ENCODE data around the gene OTC. TPM values are rescaled to one million over a fixed set of nuclear protein-coding genes. Genes with fewer than 3 reads are reported as not detected.

Gene OTC
- total RNA-seq, 1 experiment from 2014 or later: not detected

DNA sequence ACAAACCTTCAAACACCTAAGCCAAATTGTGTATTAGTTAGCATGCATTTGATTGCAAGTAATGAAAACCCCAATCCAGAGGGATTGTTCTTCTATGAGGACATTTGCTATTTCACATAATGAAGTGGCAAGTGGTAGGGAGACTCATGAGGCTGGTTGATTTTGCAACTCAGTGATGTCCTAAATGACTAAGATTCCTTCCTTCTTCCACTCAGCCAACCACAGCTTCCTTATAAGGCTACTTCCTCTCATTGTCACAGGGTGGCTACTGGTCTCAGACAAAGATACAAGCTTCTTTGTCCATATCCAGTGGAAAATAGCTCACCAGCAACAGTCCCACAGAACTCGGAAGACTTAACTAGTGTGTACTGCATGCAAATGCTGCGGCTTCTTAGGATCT is 5.3 kb upstream of the OTC start:
- H3K23me2 ChIP-seq (ENCODE audit: insufficient read length, low read depth, low read length, poor library complexity, severe bottlenecking): no peaks in the 10 kb centered on the region
- H3K4me3 Mint-ChIP-seq: no peak overlapping the region
- no peak for DNase-seq

More for the DNA sequence above, 5.3 kb upstream of the OTC start:
- Histone ChIP-seq H2AK5ac (ENCODE audit: insufficient read length, low read length) (no peak overlapping the region), H2BK120ac (ENCODE audit: low read depth, low read length, poor library complexity, severe bottlenecking) (no peak overlapping the region), H2BK20ac (ENCODE audit: low read depth, low read length, poor library complexity, severe bottlenecking) (no peak overlapping the region), H4K5ac (ENCODE audit: insufficient read length, low read depth, low read length) (no peak overlapping the region), H3K9ac (ENCODE audit: extremely low read depth, insufficient read length, low read length) (no peak overlapping the region), H3K27me3 (ENCODE audit: insufficient read depth, low read length) (no peaks in the 10 kb centered on the region), H4K91ac (ENCODE audit: insufficient read length, low read depth, low read length) (no peak overlapping the region), H2BK15ac (ENCODE audit: low read depth, low read length) (no peak overlapping the region), H4K8ac (replicated peaks; ENCODE audit: insufficient read length, low read depth, low read length) (no peak overlapping the region), H3T11ph (ENCODE audit: low read length) (no peak overlapping the region), H3K18ac (ENCODE audit: insufficient read length, low read depth, low read length) (no peak overlapping the region), H3K4me1 (ENCODE audit: insufficient read depth, low read length) (no peaks in the 10 kb centered on the region), H3K79me2 (ENCODE audit: insufficient read depth, low read length) (no peaks in the 10 kb centered on the region), H3K27ac (ENCODE audit: insufficient read length, low read depth, low read length) (no peak overlapping the region), H3K9me3 (ENCODE audit: control insufficient read depth, low read depth, low read length) (no peaks in the 10 kb centered on the region), H2AFZ (ENCODE audit: low read length) (no peak overlapping the region), H3K4ac (ENCODE audit: low read depth, low read length) (no peak overlapping the region), H3K23ac (ENCODE audit: insufficient read length, low read depth, low read length) (no peak overlapping the region), H3K14ac (ENCODE audit: insufficient read depth, low read length) (no peak overlapping the region), H3K56ac (ENCODE audit: insufficient read length, low read depth, low read length) (no peak overlapping the region), H3K79me1 (ENCODE audit: insufficient read depth, low read depth, low read length, poor library complexity, severe bottlenecking) (no peaks in the 10 kb centered on the region), H4K20me1 (ENCODE audit: control insufficient read depth, insufficient read depth, insufficient read length) (no peaks in the 10 kb centered on the region), H2BK5ac (ENCODE audit: insufficient read length, low read length) (no peak overlapping the region), H2BK12ac (ENCODE audit: insufficient read length, low read depth, low read length) (no peak overlapping the region), H3K4me2 (ENCODE audit: insufficient read depth, insufficient read length, low read length) (no peak overlapping the region)
- peaks cover 0 to 2% (median 1%) of the 10 kb centered on the region in 3 experiments; a peak in 3 of 7 replicates for H3K36me3 Mint-ChIP-seq (ENCODE audit: insufficient read depth in 1 of 3, low read depth in 3 of 3)
- no peaks in the 10 kb centered on the region for H3K4me1 Mint-ChIP-seq
- H3K27ac Mint-ChIP-seq: no peak overlapping the region
- TF ChIP-seq, protein P1, sequence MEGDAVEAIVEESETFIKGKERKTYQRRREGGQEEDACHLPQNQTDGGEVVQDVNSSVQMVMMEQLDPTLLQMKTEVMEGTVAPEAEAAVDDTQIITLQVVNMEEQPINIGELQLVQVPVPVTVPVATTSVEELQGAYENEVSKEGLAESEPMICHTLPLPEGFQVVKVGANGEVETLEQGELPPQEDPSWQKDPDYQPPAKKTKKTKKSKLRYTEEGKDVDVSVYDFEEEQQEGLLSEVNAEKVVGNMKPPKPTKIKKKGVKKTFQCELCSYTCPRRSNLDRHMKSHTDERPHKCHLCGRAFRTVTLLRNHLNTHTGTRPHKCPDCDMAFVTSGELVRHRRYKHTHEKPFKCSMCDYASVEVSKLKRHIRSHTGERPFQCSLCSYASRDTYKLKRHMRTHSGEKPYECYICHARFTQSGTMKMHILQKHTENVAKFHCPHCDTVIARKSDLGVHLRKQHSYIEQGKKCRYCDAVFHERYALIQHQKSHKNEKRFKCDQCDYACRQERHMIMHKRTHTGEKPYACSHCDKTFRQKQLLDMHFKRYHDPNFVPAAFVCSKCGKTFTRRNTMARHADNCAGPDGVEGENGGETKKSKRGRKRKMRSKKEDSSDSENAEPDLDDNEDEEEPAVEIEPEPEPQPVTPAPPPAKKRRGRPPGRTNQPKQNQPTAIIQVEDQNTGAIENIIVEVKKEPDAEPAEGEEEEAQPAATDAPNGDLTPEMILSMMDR (conservative IDR thresholded peaks at IDR 0.05): no peak
- no peaks in the 10 kb centered on the region for H3K27me3 Mint-ChIP-seq (ENCODE audit: low read depth)
- H3K9me3 Mint-ChIP-seq: peaks cover 64% of the 10 kb centered on the region in 2 experiments
- no CpG with 5 or more reads among the region's 2 CpGs for WGBS (ENCODE audit: extremely low coverage, insufficient read length, low lambda C conversion rate)
